Measurements from ENCODE around the gene ETV7. TPM values are rescaled to one million over a fixed set of nuclear protein-coding genes. Genes with fewer than 3 reads are reported as not detected.

Gene ETV7
- total RNA-seq, 6 experiments from 2014 or later: 0.20 to 0.32 (median 0.24) TPM; not detected in 2

- no peak for TF ChIP-seq CTCF (IDR thresholded peaks at IDR 0.05)
- H3K4me3 Mint-ChIP-seq: no peak overlapping the region
- H3K27ac Mint-ChIP-seq: no peak overlapping the region
- peaks cover 6% of the 10 kb centered on the region; the same call in 1 of the 2 replicates for H3K4me1 Mint-ChIP-seq (ENCODE audit: low read depth)
- no peak for DNase-seq
- no peaks in the 10 kb centered on the region for H3K36me3 Mint-ChIP-seq (ENCODE audit: low read depth)
- H3K9me3 Mint-ChIP-seq: no peaks in the 10 kb centered on the region
- H3K27me3 Mint-ChIP-seq (ENCODE audit: insufficient read depth): peaks cover 55% of the 10 kb centered on the region
These were observed 69.8 kb downstream of the ETV7 start for GRCh38 chr6:36317623-36318022.

Other genes starting within 250 kb of the ETV7 start
- 10 to 100 TPM; 26.5 to 32.4 (median 28.9) TPM for gene BRPF3, start 190.9 kb downstream of the ETV7 start, total RNA-seq (2021; fragmentation: NEBNext Ultra II Directional; extraction: Animal tissue kit (Norgen Biotek cat#: 25700))
- gene PNPLA1, start 117.6 kb downstream of the ETV7 start, total RNA-seq (2021; fragmentation: NEBNext Ultra II Directional; extraction: Animal tissue kit (Norgen Biotek cat#: 25700)): not detected
- gene BNIP5, start 50.8 kb downstream of the ETV7 start, total RNA-seq (2021; fragmentation: NEBNext Ultra II Directional; extraction: Animal tissue kit (Norgen Biotek cat#: 25700)): not detected
- gene PXT1, start 55.2 kb upstream of the ETV7 start, total RNA-seq (2021; fragmentation: NEBNext Ultra II Directional; extraction: Animal tissue kit (Norgen Biotek cat#: 25700)): under 1 TPM in 3 of 6 experiments, not detected in 3; 0.09 to 0.12 (median 0.09) TPM
- 10 to 100 TPM; 53.0 to 81.7 (median 65.4) TPM for gene KCTD20, start 55.3 kb upstream of the ETV7 start, total RNA-seq (2021; fragmentation: NEBNext Ultra II Directional; extraction: Animal tissue kit (Norgen Biotek cat#: 25700))
- 10 to 100 TPM; 37.4 to 44.9 (median 41.9) TPM for gene STK38, start 159.8 kb upstream of the ETV7 start, total RNA-seq (2021; fragmentation: NEBNext Ultra II Directional; extraction: Animal tissue kit (Norgen Biotek cat#: 25700))
- 100 to 1,000 TPM; 257 to 368 (median 330) TPM for gene SRSF3, start 206.7 kb upstream of the ETV7 start, total RNA-seq (2021; fragmentation: NEBNext Ultra II Directional; extraction: Animal tissue kit (Norgen Biotek cat#: 25700))